GM12878 (cell line): Measurements from ENCODE around the gene CCNY. TPM values are rescaled to one million over a fixed set of nuclear protein-coding genes. Genes with fewer than 3 reads are reported as not detected.

Source experiments
- ATAC-seq: fragments of 200-7000 bp; cut with Tn5 transposase; 3 replicates; pipeline ENCODE4 v1.9.1; 2020; ENCODE audit warnings: mild to moderate bottlenecking, moderate library complexity
- BruUV-seq: library from RNA; stranded (reverse); fragments of 400-500 nt; replicated peaks from 2 replicates; lab custom pipeline; 2021; lab: Mats Ljungman, UMichigan
- CTCF ChIA-PET: fragments of 300-600 bp; sonication (Branson Sonifier 250); formaldehyde crosslinking; extraction: SDS; loops from one replicate; lab custom pipeline; 2021; ENCODE audit warnings: inconsistent platforms; lab: Yijun Ruan, JAX
- POLR2A ChIA-PET: fragments of 350-600 bp; formaldehyde crosslinking; extraction: SDS; loops from one replicate; lab custom pipeline; 2021; ENCODE audit warnings: inconsistent platforms; lab: Charles Lee
- RAD21 ChIA-PET: fragments of 300-600 bp; sonication (Branson Sonifier 250); formaldehyde crosslinking; loops from one replicate; lab custom pipeline; 2023; ENCODE audit warnings: antibody characterized with exemption; ENCODE audit not compliant: unreplicated experiment; lab: Charles Lee
- SMC1A ChIA-PET: fragments of 300-600 bp; sonication (Branson Sonifier 250); formaldehyde crosslinking; loops from one replicate; lab custom pipeline; 2023; ENCODE audit not compliant: unreplicated experiment, uncharacterized antibody; lab: Charles Lee
- DNase-seq: peaks from one replicate; pipeline ENCODE4 v3.0.0-alpha.2; 2011; ENCODE audit warnings: low read depth, low spot score
- FAIRE-seq: peaks from 3 replicates; lab custom pipeline; 2011; peaks lifted over from hg19 to GRCh38; lab: Jason Lieb, UNC
- H2AFZ ChIP-seq: 2 replicates; pipeline ENCODE4 v1.6.0; 2011; ENCODE audit warnings: low read depth, low read length, control low read depth; ENCODE audit not compliant: control insufficient read depth
- H3K27ac ChIP-seq: 2 replicates; pipeline ENCODE4 v1.5.1; 2011; ENCODE audit warnings: control low read depth; ENCODE audit not compliant: control insufficient read depth, insufficient read depth
- H3K27me3 ChIP-seq, 2 experiments: replicated peaks in 1 of 2; 2 replicates each; pipeline versions ENCODE4 v1.6.0 to v1.6.1; 2011; ENCODE audit warnings: low read length in 1 of 2; ENCODE audit not compliant: control insufficient read depth in 2 of 2, insufficient read depth in 2 of 2
- H3K36me3 ChIP-seq, 2 experiments: 2 replicates each; pipeline ENCODE4 v1.5.1; 2011; ENCODE audit warnings: low read length in 1 of 2; ENCODE audit not compliant: control insufficient read depth in 2 of 2, insufficient read depth in 2 of 2
- H3K4me1 ChIP-seq: 2 replicates; pipeline ENCODE4 v1.6.1; 2011; ENCODE audit warnings: mild to moderate bottlenecking, low read length, moderate library complexity, mixed read lengths; ENCODE audit not compliant: control insufficient read depth, insufficient read depth
- H3K4me2 ChIP-seq: 2 replicates; pipeline ENCODE4 v1.6.0; 2011; ENCODE audit warnings: control low read depth; ENCODE audit not compliant: control insufficient read depth, insufficient read depth
- H3K4me3 ChIP-seq: fragments of 200-600 bp; sonication (generic); 2 replicates; pipeline ENCODE4 v1.5.1; 2016
- H3K79me2 ChIP-seq: 2 replicates; pipeline ENCODE4 v1.6.0; 2011; ENCODE audit warnings: low read length; ENCODE audit not compliant: control insufficient read depth, insufficient read depth
- H3K9ac ChIP-seq: 2 replicates; pipeline ENCODE4 v1.8.0; 2011; ENCODE audit warnings: low read length, control low read depth, mixed read lengths; ENCODE audit not compliant: control insufficient read depth, insufficient read depth
- H3K9me3 ChIP-seq: replicated peaks from 3 replicates; pipeline ENCODE4 v1.5.1; 2011; ENCODE audit warnings: mild to moderate bottlenecking, low read length; ENCODE audit not compliant: control insufficient read depth, insufficient read depth
- H4K20me1 ChIP-seq: 2 replicates; pipeline ENCODE4 v1.6.0; 2011; ENCODE audit not compliant: control insufficient read depth, insufficient read depth
- BHLHE40 ChIP-seq, 2 experiments: fragments of 450-650 bp in 1 of 2; IDR thresholded peaks; 2 replicates each; pipeline ENCODE4 v1.6.1; 2011 to 2017; ENCODE audit warnings: low read depth in 2 of 2, borderline replicate concordance in 1 of 2, improper control_type of control experiment in 1 of 2, low read length in 1 of 2, mild to moderate bottlenecking in 1 of 2
- CHD4 ChIP-seq: fragments of 200-600 bp; sonication (generic); IDR thresholded peaks from 2 replicates; pipeline ENCODE4 v1.6.1; 2016; ENCODE audit warnings: mild to moderate bottlenecking
- DPF2 ChIP-seq: fragments of 450-650 bp; IDR thresholded peaks from 2 replicates; pipeline ENCODE4 v1.6.1; 2017; ENCODE audit warnings: mild to moderate bottlenecking
- GABPA ChIP-seq: IDR thresholded peaks from 2 replicates; pipeline ENCODE4 v1.6.1; 2014; ENCODE audit warnings: antibody characterized with exemption, low read depth, mild to moderate bottlenecking, inconsistent platforms
- LARP7 ChIP-seq: fragments of 450-650 bp; IDR thresholded peaks from 2 replicates; pipeline ENCODE4 v1.6.1; 2017; ENCODE audit warnings: mild to moderate bottlenecking
- MTA2 ChIP-seq: fragments of 450-650 bp; IDR thresholded peaks from 2 replicates; pipeline ENCODE4 v1.6.1; 2016; ENCODE audit warnings: low read depth, mild to moderate bottlenecking, moderate library complexity
- NFYB ChIP-seq: IDR thresholded peaks from 2 replicates; pipeline ENCODE4 v1.6.1; 2011; ENCODE audit warnings: low read depth, mild to moderate bottlenecking, low read length, improper control_type of control experiment, moderate library complexity; ENCODE audit not compliant: insufficient read depth
- PAX8 ChIP-seq: fragments of 450-650 bp; IDR thresholded peaks from 2 replicates; pipeline ENCODE4 v1.6.1; 2017; ENCODE audit warnings: mild to moderate bottlenecking, moderate library complexity
- POU2F2 ChIP-seq: IDR thresholded peaks from 3 replicates; pipeline ENCODE4 v1.6.1; 2011; ENCODE audit warnings: low read depth, mild to moderate bottlenecking, low read length, borderline replicate concordance
- RAD21 ChIP-seq: IDR thresholded peaks from 2 replicates; pipeline ENCODE4 v1.6.1; 2011; ENCODE audit warnings: mild to moderate bottlenecking, low read depth, low read length, moderate library complexity; ENCODE audit not compliant: insufficient read depth
- RCOR1 ChIP-seq: conservative IDR thresholded peaks from 2 replicates; pipeline ENCODE4 v1.6.1; 2012; ENCODE audit warnings: low read depth, low read length, improper control_type of control experiment
- SMARCA5 ChIP-seq: fragments of 450-650 bp; IDR thresholded peaks from 2 replicates; pipeline ENCODE4 v1.6.1; 2017; ENCODE audit warnings: mild to moderate bottlenecking
- SUPT20H ChIP-seq: IDR thresholded peaks from 2 replicates; pipeline ENCODE4 v1.6.1; 2011; ENCODE audit warnings: low read depth, mild to moderate bottlenecking, low read length, moderate library complexity, borderline replicate concordance; ENCODE audit not compliant: control insufficient read depth
- YBX1 ChIP-seq: fragments of 450-650 bp; IDR thresholded peaks from 2 replicates; pipeline ENCODE4 v1.6.1; 2016; ENCODE audit warnings: antibody characterized with exemption
- ZNF24 ChIP-seq: fragments of 450-650 bp; IDR thresholded peaks from 2 replicates; pipeline ENCODE4 v1.6.1; 2017; ENCODE audit warnings: antibody characterized with exemption, mild to moderate bottlenecking
- ZNF384 ChIP-seq: IDR thresholded peaks from 2 replicates; pipeline ENCODE4 v1.6.1; 2012; ENCODE audit warnings: low read depth, mild to moderate bottlenecking, low read length, improper control_type of control experiment, borderline replicate concordance
- WGBS: methylation state at CpG from one replicate; pipeline ENCODE4 v1.1.6; 2016; ENCODE audit warnings: low lambda C conversion rate; ENCODE audit not compliant: insufficient replicate concordance, insufficient coverage; ENCODE audit errors: missing lambda C conversion rate; 5-methylcytosine and 5-hydroxymethylcytosine counted together
- in situ Hi-C: fragments of 300-500 bp; cut with MboI; formaldehyde crosslinking; loops from 9 replicates; pipeline ENCODE4 v1.14.3; 2018; ENCODE audit warnings: mixed read lengths
- intact Hi-C: fragments of 100-400 bp; cut with micrococcal nuclease; formaldehyde crosslinking; loops from one replicate; pipeline ENCODE4 v1.14.2; 2022; ENCODE audit not compliant: unreplicated experiment
- polyA plus RNA-seq, 11 experiments: library from polyadenylated mRNA; depleted of rRNA in 4 of 11; unstranded in 6 of 11; stranded (reverse) in 5 of 11; fragments of >200 nt; fragmentation: Nextera tagmentation in 4 of 11; fragmentation: Illumina TruSeq in 1 of 11; extraction: Ambion mirVana in 4 of 11; extraction: Trizol in 1 of 11; gene quantifications; 1 replicate in 1 of 11; 2 replicates in 10 of 11; pipeline versions ENCODE4 v1.2.1 to v1.2.3, GENCODE V29; 2011 to 2016; ENCODE audit warnings: inconsistent platforms in 2 of 11, missing spikeins in 2 of 11, low read depth in 1 of 11
- total RNA-seq, 4 experiments: library from RNA; depleted of rRNA in 3 of 4; stranded (reverse); fragments of >200 nt in 3 of 4; fragmentation: Illumina TruSeq in 1 of 4; extraction: Trizol in 1 of 4; gene quantifications; 2 replicates each; pipeline versions ENCODE4 v1.2.1 to v1.2.3, GENCODE V29; 2013 to 2021
- TF ChIP-seq, protein P1 (sequence below): fragments of 150-350 bp; IDR thresholded peaks from 2 replicates; pipeline ENCODE4 v1.6.1; 2016; ENCODE audit warnings: low read depth, low read length
- TF ChIP-seq, protein P2 (sequence below): IDR thresholded peaks from 2 replicates; pipeline ENCODE4 v1.6.1; 2012; ENCODE audit warnings: mild to moderate bottlenecking, low read depth, low read length

Gene CCNY
- total and polyA plus RNA-seq, 10 of the 15 experiments (the other 5 are each of a cell fraction or from before 2014, with no cell fraction given): 3.6 to 50.0 (median 26.1) TPM

DNA sequence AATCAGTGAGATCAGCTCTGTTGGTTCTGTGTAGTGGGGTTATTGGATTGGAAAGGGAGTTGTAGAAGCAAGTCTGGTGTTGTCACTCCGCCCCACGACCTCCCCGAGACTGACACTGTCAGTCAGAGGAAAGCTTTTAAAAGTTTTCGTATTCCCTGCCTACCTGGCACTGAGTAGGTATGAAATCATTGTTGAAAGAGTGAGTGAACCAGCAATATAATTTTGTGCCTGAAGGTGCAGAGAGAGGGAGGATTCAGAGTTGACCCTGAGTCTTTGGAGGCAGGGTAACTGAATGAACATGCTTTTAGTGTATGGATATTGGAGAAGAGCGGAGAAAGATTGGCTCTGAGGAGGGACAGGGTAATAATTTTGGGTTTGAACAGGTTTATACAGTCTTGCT, 27.3 kb downstream of the CCNY start (continued):
- no peak for TF ChIP-seq BHLHE40 (IDR thresholded peaks at IDR 0.05; ENCODE audit: borderline replicate concordance in 1 of 2, low read depth in 2 of 2, low read length in 1 of 2)
- no peak for TF ChIP-seq ZNF384
- TF ChIP-seq SMARCA5: no peak
- TF ChIP-seq, protein P1, sequence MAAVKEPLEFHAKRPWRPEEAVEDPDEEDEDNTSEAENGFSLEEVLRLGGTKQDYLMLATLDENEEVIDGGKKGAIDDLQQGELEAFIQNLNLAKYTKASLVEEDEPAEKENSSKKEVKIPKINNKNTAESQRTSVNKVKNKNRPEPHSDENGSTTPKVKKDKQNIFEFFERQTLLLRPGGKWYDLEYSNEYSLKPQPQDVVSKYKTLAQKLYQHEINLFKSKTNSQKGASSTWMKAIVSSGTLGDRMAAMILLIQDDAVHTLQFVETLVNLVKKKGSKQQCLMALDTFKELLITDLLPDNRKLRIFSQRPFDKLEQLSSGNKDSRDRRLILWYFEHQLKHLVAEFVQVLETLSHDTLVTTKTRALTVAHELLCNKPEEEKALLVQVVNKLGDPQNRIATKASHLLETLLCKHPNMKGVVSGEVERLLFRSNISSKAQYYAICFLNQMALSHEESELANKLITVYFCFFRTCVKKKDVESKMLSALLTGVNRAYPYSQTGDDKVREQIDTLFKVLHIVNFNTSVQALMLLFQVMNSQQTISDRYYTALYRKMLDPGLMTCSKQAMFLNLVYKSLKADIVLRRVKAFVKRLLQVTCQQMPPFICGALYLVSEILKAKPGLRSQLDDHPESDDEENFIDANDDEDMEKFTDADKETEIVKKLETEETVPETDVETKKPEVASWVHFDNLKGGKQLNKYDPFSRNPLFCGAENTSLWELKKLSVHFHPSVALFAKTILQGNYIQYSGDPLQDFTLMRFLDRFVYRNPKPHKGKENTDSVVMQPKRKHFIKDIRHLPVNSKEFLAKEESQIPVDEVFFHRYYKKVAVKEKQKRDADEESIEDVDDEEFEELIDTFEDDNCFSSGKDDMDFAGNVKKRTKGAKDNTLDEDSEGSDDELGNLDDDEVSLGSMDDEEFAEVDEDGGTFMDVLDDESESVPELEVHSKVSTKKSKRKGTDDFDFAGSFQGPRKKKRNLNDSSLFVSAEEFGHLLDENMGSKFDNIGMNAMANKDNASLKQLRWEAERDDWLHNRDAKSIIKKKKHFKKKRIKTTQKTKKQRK: no peak
- no peak for TF ChIP-seq SUPT20H
- TF ChIP-seq PAX8: no peak
- no peak for TF ChIP-seq YBX1
- TF ChIP-seq RAD21: no peak
- no peak for TF ChIP-seq NFYB

DNA sequence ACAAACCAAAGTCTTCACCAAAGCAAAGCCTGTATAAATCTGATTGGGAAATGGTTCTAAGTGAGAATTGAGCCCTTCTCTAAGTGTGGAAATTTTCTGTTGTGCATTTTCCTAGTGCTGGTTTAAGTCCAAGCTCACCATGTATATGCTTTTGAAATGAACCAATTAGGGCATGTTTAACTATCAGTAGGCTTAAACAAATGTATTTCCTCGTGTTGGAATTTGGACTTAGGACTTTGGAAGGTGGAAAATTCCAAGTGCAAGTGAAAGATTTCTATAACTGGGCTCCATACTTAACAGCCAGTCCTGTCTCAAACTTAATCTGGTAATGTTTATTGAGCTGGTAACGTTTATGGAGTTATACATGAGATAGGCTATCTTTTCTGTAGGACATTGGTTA, 28.5 kb downstream of the CCNY start:
- no peak for DNase-seq
- FAIRE-seq: no peak
- no peaks in the 10 kb centered on the region for H3K9me3 ChIP-seq
- 100% methylated on average over 2 of the region's 2 CpGs for WGBS
- no peaks in the 10 kb centered on the region for H3K4me1 ChIP-seq
- BruUV-seq: no TSS peak
- no peaks in the 10 kb centered on the region for H3K27me3 ChIP-seq
- H2AFZ ChIP-seq: no peak overlapping the region
- in situ Hi-C loops: no loop called here
- intact Hi-C loops: no loop called here
- TF ChIP-seq RCOR1: no peak
- TF ChIP-seq LARP7: no peak
- TF ChIP-seq BHLHE40 (IDR thresholded peaks at IDR 0.05; ENCODE audit: borderline replicate concordance in 1 of 2, low read depth in 2 of 2, low read length in 1 of 2): no peak
- TF ChIP-seq, protein P2, sequence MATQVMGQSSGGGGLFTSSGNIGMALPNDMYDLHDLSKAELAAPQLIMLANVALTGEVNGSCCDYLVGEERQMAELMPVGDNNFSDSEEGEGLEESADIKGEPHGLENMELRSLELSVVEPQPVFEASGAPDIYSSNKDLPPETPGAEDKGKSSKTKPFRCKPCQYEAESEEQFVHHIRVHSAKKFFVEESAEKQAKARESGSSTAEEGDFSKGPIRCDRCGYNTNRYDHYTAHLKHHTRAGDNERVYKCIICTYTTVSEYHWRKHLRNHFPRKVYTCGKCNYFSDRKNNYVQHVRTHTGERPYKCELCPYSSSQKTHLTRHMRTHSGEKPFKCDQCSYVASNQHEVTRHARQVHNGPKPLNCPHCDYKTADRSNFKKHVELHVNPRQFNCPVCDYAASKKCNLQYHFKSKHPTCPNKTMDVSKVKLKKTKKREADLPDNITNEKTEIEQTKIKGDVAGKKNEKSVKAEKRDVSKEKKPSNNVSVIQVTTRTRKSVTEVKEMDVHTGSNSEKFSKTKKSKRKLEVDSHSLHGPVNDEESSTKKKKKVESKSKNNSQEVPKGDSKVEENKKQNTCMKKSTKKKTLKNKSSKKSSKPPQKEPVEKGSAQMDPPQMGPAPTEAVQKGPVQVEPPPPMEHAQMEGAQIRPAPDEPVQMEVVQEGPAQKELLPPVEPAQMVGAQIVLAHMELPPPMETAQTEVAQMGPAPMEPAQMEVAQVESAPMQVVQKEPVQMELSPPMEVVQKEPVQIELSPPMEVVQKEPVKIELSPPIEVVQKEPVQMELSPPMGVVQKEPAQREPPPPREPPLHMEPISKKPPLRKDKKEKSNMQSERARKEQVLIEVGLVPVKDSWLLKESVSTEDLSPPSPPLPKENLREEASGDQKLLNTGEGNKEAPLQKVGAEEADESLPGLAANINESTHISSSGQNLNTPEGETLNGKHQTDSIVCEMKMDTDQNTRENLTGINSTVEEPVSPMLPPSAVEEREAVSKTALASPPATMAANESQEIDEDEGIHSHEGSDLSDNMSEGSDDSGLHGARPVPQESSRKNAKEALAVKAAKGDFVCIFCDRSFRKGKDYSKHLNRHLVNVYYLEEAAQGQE: no peak
- no peak for TF ChIP-seq DPF2
- TF ChIP-seq MTA2: no peak
- TF ChIP-seq GABPA: no peak
- TF ChIP-seq POU2F2: no peak
- TF ChIP-seq CHD4: no peak
- no peak for TF ChIP-seq ZNF24
- SMC1A ChIA-PET: interaction anchor here (1.0 to 4.3 kb wide), 6 partner anchors 10 to 36 kb away, joined by 3 to 39 read pairs (median 8); no protein-coding TSS in a partner anchor
- H3K4me3 ChIP-seq: no peak overlapping the region
- no peak overlapping the region for H3K4me2 ChIP-seq
- RAD21 ChIA-PET: interaction anchor here (0.7 kb wide), 1 partner anchor 30 kb away, joined by 3 read pairs; no protein-coding TSS in a partner anchor
- H3K27ac ChIP-seq: no peak overlapping the region
- POLR2A ChIA-PET: no interaction called here
- CTCF ChIA-PET: interaction anchor here (1.9 kb wide), 1 partner anchor 12 kb away, joined by 10 read pairs; no protein-coding TSS in a partner anchor
- H3K79me2 ChIP-seq: peaks cover 4% of the 10 kb centered on the region
- no peak overlapping the region for H3K9ac ChIP-seq
- H4K20me1 ChIP-seq: no peaks in the 10 kb centered on the region
- H3K36me3 ChIP-seq: no peaks in the 10 kb centered on the region
- ATAC-seq: no peak
